Stimulated activated CD4-positive, alpha-beta T cell treated with anti-CD3 and anti-CD28 coated beads, Interleukin-12 subunit alpha, Interleukin-12 subunit beta, amount 100 ng/mL, for 4 hours (primary cell): ENCODE results near the gene SEPTIN3.
"Not testable (repeated sequence)": the region's sequence is repeated elsewhere in the genome, so short reads cannot be mapped to it uniquely, and the experiment has no call there.

Source experiments
- DNase-seq: peaks from one replicate; pipeline ENCODE4 v3.0.0-alpha.2; 2020

Gene SEPTIN3

DNA sequence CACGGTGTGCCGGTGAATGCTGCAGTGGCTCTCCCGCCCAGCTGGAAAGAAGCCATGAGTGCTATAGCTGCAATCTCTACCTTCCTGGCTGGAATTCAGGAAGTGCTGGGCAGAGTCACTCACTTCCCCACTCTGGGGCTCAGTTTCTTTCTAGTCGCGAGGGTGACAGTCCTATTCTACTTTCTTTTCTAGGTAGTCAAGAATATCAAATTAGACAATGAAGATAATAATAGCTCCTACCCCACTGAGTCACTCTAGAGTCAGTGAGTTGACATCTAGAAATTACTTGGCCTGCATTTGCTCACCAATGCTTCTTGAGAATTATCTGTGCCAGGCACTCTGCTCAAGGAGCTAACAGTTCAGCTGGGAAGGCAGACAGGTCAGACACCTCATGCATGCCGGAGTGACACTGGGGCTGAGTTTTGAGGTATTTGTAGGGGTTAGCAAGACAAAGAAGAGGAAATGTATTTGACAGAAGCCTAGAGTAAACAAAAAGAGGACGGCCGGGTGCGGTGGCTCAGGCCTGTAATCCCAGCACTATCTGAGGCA is 25.5 kb upstream of the SEPTIN3 start:
- DNase-seq: no peak

- DNase-seq: peak; percentile 90
These were observed 22.4 kb upstream of the SEPTIN3 start, which contains the start of gene CENPM for GRCh38 chr22:41946629-41947423. Gene CENPM (minus strand): TSS chr22:41947152. CDS start chr22:41947076, 76 bp downstream.

GRCh38 chr22:41947424-41948080 is 21.7 kb upstream of the SEPTIN3 start:
- DNase-seq: no peak

DNA sequence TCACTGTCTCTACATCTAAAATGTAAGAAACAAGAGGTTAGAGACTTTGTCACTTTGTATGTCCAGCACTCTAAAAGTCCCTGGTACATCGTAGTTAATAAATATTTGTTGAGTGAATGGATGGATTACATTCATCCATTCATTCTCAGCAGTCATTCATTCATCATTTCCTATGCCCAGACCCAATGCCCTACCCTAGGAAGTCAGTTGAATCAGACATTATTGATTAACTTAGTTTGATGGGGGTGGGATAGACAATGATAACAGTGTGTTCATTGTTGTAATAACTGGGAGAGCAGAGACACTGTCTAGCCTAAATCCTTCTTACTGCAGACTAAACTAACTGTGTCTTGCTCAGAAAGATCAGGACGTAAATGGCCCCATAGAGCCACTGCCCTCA is 21.1 kb upstream of the SEPTIN3 start:
- DNase-seq: no peak

DNA sequence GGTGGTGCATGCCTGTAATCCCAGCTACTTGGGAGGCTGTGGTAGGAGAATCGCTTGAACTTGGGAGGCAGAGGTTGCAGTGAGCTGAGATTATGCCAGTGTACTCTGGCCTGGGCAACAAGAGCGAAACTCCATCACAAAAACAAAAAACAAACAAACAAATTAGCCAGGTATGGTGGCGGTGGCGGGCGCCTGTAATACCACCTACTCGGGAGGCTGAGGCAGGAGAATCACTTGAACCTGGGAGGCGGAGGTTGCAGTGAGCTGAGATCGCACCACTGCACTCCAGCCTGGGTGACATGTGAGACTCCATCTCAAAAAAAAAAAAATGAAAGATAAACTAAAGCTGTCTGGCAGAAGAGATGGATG is 20.3 kb upstream of the SEPTIN3 start:
- not testable (repeated sequence) for DNase-seq

DNA sequence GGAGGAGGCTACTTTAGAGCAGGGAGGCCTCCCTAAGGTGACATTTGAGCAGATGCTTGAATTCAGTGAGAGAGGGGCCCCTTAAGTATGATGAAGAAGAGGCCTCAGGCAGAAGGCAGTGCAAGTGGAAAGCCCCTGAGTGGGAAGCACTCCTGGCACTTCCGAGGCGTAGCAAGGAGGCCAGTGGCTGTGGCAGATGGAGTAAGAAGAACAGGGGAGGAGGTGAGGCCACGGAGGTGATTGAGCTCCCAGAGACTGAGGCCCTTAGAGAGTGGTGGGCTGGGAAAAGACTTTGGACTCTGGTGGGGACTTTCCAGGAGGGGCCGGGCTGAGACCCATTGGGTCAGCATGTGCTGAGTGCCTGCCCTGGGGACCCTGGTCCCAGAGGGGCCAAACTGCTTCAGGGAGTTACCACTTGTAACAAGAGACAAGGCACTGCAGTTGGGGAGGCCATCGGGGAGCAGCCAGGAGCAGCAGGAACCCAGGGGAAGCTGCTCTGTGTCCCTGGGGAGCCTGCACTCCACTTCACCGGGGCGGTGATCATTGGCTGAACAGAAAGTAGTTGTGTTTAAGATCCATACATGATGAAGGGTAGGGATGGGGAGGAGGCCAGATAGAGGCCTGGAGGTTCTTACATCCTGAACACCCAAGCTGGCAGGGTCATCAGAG is 19.8 kb upstream of the SEPTIN3 start:
- DNase-seq: no peak

- no peak for DNase-seq
These were observed 17.3 kb upstream of the SEPTIN3 start, which contains the start of gene SMIM45 for GRCh38 chr22:41951898-41952474. Gene SMIM45 (plus strand): TSS chr22:41952150.

GRCh38 chr22:41952713-41953112 is 16.5 kb upstream of the SEPTIN3 start:
- no peak for DNase-seq

- DNase-seq: no peak
These were observed 11.2 kb upstream of the SEPTIN3 start for GRCh38 chr22:41957941-41958556.

GRCh38 chr22:41963453-41964111 is 5.7 kb upstream of the SEPTIN3 start:
- no peak for DNase-seq

- DNase-seq: no peak
These were observed 5.1 kb upstream of the SEPTIN3 start for GRCh38 chr22:41964112-41964491.

- DNase-seq: no peak
These were observed 3.0 kb upstream of the SEPTIN3 start for GRCh38 chr22:41966225-41966606.

GRCh38 chr22:41966607-41967240 is 2.5 kb upstream of the SEPTIN3 start:
- no peak for DNase-seq

- DNase-seq: no peak
These were observed 642 bp upstream of the SEPTIN3 start for GRCh38 chr22:41968601-41969000.

- DNase-seq: no peak
These were observed 1.4 kb downstream of the SEPTIN3 start for GRCh38 chr22:41970601-41971000.

- DNase-seq: no peak
These were observed 2.2 kb downstream of the SEPTIN3 start for GRCh38 chr22:41971431-41971830.

GRCh38 chr22:41974691-41975290 is 5.5 kb downstream of the SEPTIN3 start:
- no peak for DNase-seq

DNA sequence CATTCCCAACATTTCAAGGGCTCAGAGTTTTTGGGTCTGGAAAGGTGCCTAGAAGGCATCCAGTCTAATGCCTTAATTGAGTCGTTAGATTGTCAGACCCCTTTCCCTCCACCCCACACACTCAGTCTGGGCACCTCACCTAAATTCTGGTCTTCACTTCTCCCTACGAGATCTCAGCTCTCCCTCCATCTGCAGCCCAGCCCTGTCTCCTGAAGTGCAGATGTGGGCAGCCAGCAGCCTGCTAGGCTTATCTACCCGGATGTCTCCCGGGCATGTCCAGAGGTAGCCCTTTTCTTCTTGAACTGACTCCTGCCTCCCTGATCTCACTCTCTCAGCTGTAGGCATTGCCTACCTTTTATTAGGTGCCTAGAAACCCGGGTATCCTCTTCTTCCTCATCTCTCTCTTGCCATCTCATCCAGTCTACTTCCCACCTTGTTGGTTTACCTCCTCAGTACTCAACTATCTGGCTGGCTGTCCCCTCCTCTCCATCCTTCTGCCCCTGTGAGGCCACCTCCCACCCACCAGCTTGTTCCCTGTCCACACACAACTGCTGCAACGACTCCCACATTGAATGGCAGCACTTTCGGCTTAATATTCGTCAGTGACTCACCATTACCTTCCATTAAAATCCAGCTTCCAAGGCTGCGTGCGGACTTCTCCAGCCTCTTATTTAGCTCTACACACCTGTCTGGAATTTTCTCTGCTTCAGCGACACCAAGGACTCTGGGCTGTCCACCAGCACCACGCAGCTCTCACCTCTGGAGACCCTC is 6.2 kb downstream of the SEPTIN3 start:
- DNase-seq: no peak

GRCh38 chr22:41976070-41976901 is 7.0 kb downstream of the SEPTIN3 start:
- DNase-seq: peak; percentile 47
